Islet of Langerhans (tissue), 1 donor: ENCODE data around the gene SEH1L.
"Not testable (repeated sequence)": the region's sequence is repeated elsewhere in the genome, so short reads cannot be mapped to it uniquely, and the experiment has no call there.

Source experiments
- FAIRE-seq: peaks from one replicate; lab custom pipeline; 2011; peaks lifted over from hg19 to GRCh38; lab: Jason Lieb, UNC

SEH1L gene

GRCh38 chr18:12944709-12945108 is 3.1 kb upstream of the SEH1L start:
- FAIRE-seq: no peak

- FAIRE-seq: no peak
Observed at GRCh38 chr18:12946549-12947284, 1.1 kb upstream of the SEH1L start.

- FAIRE-seq: no peak
Observed at GRCh38 chr18:12948050-12948804, 416 bp downstream of the SEH1L start.

- no peak for FAIRE-seq
Observed at GRCh38 chr18:12958478-12958877, 10.7 kb downstream of the SEH1L start.

- no peak for FAIRE-seq
Observed at GRCh38 chr18:12960395-12960794, 12.6 kb downstream of the SEH1L start.

- no peak for FAIRE-seq
Observed at GRCh38 chr18:12960853-12961397, 13.1 kb downstream of the SEH1L start.

- FAIRE-seq: no peak
Observed at GRCh38 chr18:12963069-12963468, 15.3 kb downstream of the SEH1L start.

- no peak for FAIRE-seq
Observed at GRCh38 chr18:12968115-12968514, 20.3 kb downstream of the SEH1L start.

- FAIRE-seq: no peak
Observed at GRCh38 chr18:12968619-12969018, 20.8 kb downstream of the SEH1L start.

- FAIRE-seq: no peak
Observed at GRCh38 chr18:12973562-12974213, 25.9 kb downstream of the SEH1L start.

GRCh38 chr18:12975488-12975887 is 27.7 kb downstream of the SEH1L start:
- no peak for FAIRE-seq

GRCh38 chr18:12976305-12976704 is 28.5 kb downstream of the SEH1L start:
- no peak for FAIRE-seq

GRCh38 chr18:12980065-12980464 is 32.3 kb downstream of the SEH1L start:
- not testable (repeated sequence) for FAIRE-seq

- FAIRE-seq: no peak
Observed at GRCh38 chr18:12989397-12990122, 41.7 kb downstream of the SEH1L start.

- FAIRE-seq: no peak
Observed at GRCh38 chr18:12990123-12990475, 42.3 kb downstream of the SEH1L start.

- FAIRE-seq: no peak
Observed at GRCh38 chr18:12990641-12990966, 42.8 kb downstream of the SEH1L start.

- peak; percentile 33 for FAIRE-seq
Observed at GRCh38 chr18:12990967-12991820, 43.4 kb downstream of the SEH1L start, which contains the start of gene CEP192. Gene CEP192 (plus strand): TSS chr18:12991362. CDS start chr18:12999425, 8,063 bp downstream.

- FAIRE-seq: no peak
Observed at GRCh38 chr18:12991821-12992179, 44.0 kb downstream of the SEH1L start.

- no peak for FAIRE-seq
Observed at GRCh38 chr18:12993439-12993838, 45.6 kb downstream of the SEH1L start.

GRCh38 chr18:12995424-12995823 is 47.6 kb downstream of the SEH1L start:
- no peak for FAIRE-seq

- no peak for FAIRE-seq
Observed at GRCh38 chr18:12995952-12996477, 48.2 kb downstream of the SEH1L start.
